Cardiac ventricle fibroblast (primary cell): Measurements from ENCODE around the gene NYAP2. TPM values are rescaled to one million over a fixed set of nuclear protein-coding genes. Genes with fewer than 3 reads are reported as not detected.

Experiments
- total RNA-seq: library from RNA; depleted of rRNA; stranded (reverse); fragments of >200 nt; gene quantifications from 2 replicates; pipeline ENCODE4 v1.2.3, GENCODE V29; 2015

NYAP2 gene
- total RNA-seq: not detected in 2 replicates

GRCh38 chr2:225399504-225399903 is at the start of gene NYAP2:
Gene NYAP2, plus strand, starts transcription at chr2:225399710. Its CDS starts 9,171 bp downstream, at chr2:225408881.

